ENCODE measurements around the gene KCNMA1.

GRCh38 chr10:77363210-77363609 is 274.4 kb downstream of the KCNMA1 start:
- no peak for TF ChIP-seq YY1 (IDR thresholded peaks at IDR 0.05; ENCODE audit: insufficient read depth, insufficient read length)
- no peak for TF ChIP-seq SUZ12 (IDR thresholded peaks at IDR 0.05; ENCODE audit: extremely low read depth, insufficient read depth, insufficient read length)
- TF ChIP-seq ZNF274 (IDR thresholded peaks at IDR 0.05; ENCODE audit: low read depth, low read length): no peak

All from NT2/D1 (cell line).